ENCODE measurements around the gene CYP8B1. TPM values are rescaled to one million over a fixed set of nuclear protein-coding genes. Genes with fewer than 3 reads are reported as not detected.

Gene CYP8B1
- total and polyA plus RNA-seq, 9 of the 15 experiments (the other 6 are each of a cell fraction or from before 2014, with no cell fraction given): 0.04 TPM; not detected in 8

DNA sequence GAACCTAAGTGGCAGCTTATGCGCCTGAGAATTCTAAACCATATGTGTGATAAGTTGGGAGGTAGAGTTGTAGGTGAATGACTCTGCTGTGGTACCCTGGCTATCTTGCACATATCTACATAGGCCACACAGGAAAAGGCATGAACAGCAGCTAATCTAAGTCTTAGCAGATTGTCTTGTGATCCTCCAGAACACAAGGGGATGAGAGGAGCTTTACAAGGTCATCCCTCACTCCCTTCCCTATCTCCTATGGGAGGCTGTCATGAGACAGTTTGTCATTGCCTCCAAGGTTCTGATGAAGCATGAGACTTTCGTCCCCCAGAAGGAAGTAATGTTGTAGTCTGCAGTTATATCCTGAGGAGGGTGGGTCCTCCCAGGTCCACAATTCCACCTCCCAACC, 26.6 kb upstream of the CYP8B1 start (continued):
- TF ChIP-seq, protein P1, sequence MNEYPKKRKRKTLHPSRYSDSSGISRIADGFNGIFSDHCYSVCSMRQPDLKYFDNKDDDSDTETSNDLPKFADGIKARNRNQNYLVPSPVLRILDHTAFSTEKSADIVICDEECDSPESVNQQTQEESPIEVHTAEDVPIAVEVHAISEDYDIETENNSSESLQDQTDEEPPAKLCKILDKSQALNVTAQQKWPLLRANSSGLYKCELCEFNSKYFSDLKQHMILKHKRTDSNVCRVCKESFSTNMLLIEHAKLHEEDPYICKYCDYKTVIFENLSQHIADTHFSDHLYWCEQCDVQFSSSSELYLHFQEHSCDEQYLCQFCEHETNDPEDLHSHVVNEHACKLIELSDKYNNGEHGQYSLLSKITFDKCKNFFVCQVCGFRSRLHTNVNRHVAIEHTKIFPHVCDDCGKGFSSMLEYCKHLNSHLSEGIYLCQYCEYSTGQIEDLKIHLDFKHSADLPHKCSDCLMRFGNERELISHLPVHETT (CRISPR knock-in tag; conservative IDR thresholded peaks at IDR 0.05 in 1 of 2, IDR thresholded peaks at IDR 0.05 in 1 of 2): 0 out of 4 replicates have a peak, but pooled peaks of 1 of the 2 experiments have one; percentile 37
- TF ChIP-seq ZNF263 (CRISPR knock-in tag; IDR thresholded peaks at IDR 0.05; ENCODE audit: borderline replicate concordance) (peak; percentile 57; the same call in 1 of the 2 replicates), CBFA2T3 (IDR thresholded peaks at IDR 0.05) (peak; percentile 81), MTA2 (IDR thresholded peaks at IDR 0.05; ENCODE audit: low read depth) (peak; percentile 63; the same call in 1 of the 2 replicates), MEF2A (IDR thresholded peaks at IDR 0.05; ENCODE audit: control insufficient read depth, low read depth, low read length) (no peak), FOXK1 (CRISPR knock-in tag; IDR thresholded peaks at IDR 0.05; ENCODE audit: borderline replicate concordance) (no peak), SOX6 (IDR thresholded peaks at IDR 0.05) (peak; percentile 72), TEAD4 (IDR thresholded peaks at IDR 0.05; ENCODE audit: low read length) (0 out of 2 replicates have a peak, but pooled peaks have one; percentile 27), TEAD4 (CRISPR knock-in tag; IDR thresholded peaks at IDR 0.05; ENCODE audit: borderline replicate concordance) (no peak), ZNF583 (CRISPR knock-in tag; IDR thresholded peaks at IDR 0.05) (peak; percentile 65; the same call in 1 of the 2 replicates), FOSL1 (tag; conservative IDR thresholded peaks at IDR 0.05) (peak; percentile 91), ZFP1 (CRISPR knock-in tag; IDR thresholded peaks at IDR 0.05) (no peak), TFE3 (CRISPR knock-in tag; IDR thresholded peaks at IDR 0.05) (peak; percentile 50), RUNX1 (IDR thresholded peaks at IDR 0.05; ENCODE audit: low read depth) (no peak), ESRRA (IDR thresholded peaks at IDR 0.05; ENCODE audit: borderline replicate concordance, low read depth) (peak; percentile 95), ZNF239 (CRISPR knock-in tag; IDR thresholded peaks at IDR 0.05) (peak; percentile 99)
- TF ChIP-seq, protein P2, sequence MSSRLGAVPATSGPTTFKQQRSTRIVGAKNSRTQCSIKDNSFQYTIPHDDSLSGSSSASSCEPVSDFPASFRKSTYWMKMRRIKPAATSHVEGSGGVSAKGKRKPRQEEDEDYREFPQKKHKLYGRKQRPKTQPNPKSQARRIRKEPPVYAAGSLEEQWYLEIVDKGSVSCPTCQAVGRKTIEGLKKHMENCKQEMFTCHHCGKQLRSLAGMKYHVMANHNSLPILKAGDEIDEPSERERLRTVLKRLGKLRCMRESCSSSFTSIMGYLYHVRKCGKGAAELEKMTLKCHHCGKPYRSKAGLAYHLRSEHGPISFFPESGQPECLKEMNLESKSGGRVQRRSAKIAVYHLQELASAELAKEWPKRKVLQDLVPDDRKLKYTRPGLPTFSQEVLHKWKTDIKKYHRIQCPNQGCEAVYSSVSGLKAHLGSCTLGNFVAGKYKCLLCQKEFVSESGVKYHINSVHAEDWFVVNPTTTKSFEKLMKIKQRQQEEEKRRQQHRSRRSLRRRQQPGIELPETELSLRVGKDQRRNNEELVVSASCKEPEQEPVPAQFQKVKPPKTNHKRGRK (tag; IDR thresholded peaks at IDR 0.05): no peak
- TF ChIP-seq, protein P3, sequence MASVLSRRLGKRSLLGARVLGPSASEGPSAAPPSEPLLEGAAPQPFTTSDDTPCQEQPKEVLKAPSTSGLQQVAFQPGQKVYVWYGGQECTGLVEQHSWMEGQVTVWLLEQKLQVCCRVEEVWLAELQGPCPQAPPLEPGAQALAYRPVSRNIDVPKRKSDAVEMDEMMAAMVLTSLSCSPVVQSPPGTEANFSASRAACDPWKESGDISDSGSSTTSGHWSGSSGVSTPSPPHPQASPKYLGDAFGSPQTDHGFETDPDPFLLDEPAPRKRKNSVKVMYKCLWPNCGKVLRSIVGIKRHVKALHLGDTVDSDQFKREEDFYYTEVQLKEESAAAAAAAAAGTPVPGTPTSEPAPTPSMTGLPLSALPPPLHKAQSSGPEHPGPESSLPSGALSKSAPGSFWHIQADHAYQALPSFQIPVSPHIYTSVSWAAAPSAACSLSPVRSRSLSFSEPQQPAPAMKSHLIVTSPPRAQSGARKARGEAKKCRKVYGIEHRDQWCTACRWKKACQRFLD (CRISPR knock-in tag; IDR thresholded peaks at IDR 0.05): 0 out of 2 replicates have a peak, but pooled peaks have one; percentile 64

Data from K562 (cell line).